ENCODE results near the gene EFNA2.

The EFNA2 gene

GRCh38 chr19:1350867-1351266 is 65.2 kb downstream of the EFNA2 start:
- DNase-seq = no peak
